PC-9 (cell line): Measurements from ENCODE around the gene OTUD1. TPM values are rescaled to one million over a fixed set of nuclear protein-coding genes. Genes with fewer than 3 reads are reported as not detected.

Source experiments
- BruUV-seq: library from RNA; stranded (reverse); fragments of 400-500 nt; replicated peaks from 2 replicates; lab custom pipeline; 2021; lab: Mats Ljungman, UMichigan
- CTCF ChIA-PET: fragments of 300-600 bp; sonication (Branson Sonifier 250); formaldehyde crosslinking; loops from one replicate; lab custom pipeline; 2022; ENCODE audit warnings: antibody characterized with exemption; lab: Charles Lee
- POLR2A ChIA-PET: fragments of 300-600 bp; sonication (Branson Sonifier 250); formaldehyde crosslinking; loops from one replicate; lab custom pipeline; 2022; ENCODE audit warnings: antibody characterized with exemption; ENCODE audit not compliant: unreplicated experiment; lab: Charles Lee
- DNase-seq, 2 experiments: peaks; one replicate each; pipeline versions ENCODE4 v3.0.0 to v3.0.0-alpha.2; 2015 to 2022; ENCODE audit warnings: mixed read lengths in 1 of 2
- H2AFZ ChIP-seq: fragments of 200-600 bp; sonication (generic); 2 replicates; pipeline ENCODE4 v1.8.1; 2017; ENCODE audit warnings: antibody characterized with exemption
- H3F3A ChIP-seq: fragments of 200-600 bp; sonication (generic); 2 replicates; pipeline ENCODE4 v1.8.1; 2017; ENCODE audit warnings: antibody characterized with exemption, mild to moderate bottlenecking, low read depth; ENCODE audit not compliant: insufficient read depth
- H3K27ac ChIP-seq: fragments of 200-600 bp; sonication (generic); 2 replicates; pipeline ENCODE4 v1.6.1; 2016; ENCODE audit warnings: mixed run types
- H3K27me3 ChIP-seq: fragments of 200-600 bp; sonication (generic); 2 replicates; pipeline ENCODE4 v1.6.1; 2016; ENCODE audit warnings: low read depth, mixed run types; ENCODE audit not compliant: insufficient read depth
- H3K36me3 ChIP-seq: fragments of 200-600 bp; sonication (generic); 2 replicates; pipeline ENCODE4 v1.6.1; 2016; ENCODE audit warnings: low read depth, mixed run types
- H3K4me1 ChIP-seq: fragments of 200-600 bp; sonication (generic); replicated peaks from 2 replicates; pipeline ENCODE4 v1.6.1; 2016; ENCODE audit warnings: mixed run types; ENCODE audit not compliant: insufficient read depth
- H3K4me2 ChIP-seq: fragments of 200-600 bp; sonication (generic); 2 replicates; pipeline ENCODE4 v1.6.1; 2017; ENCODE audit warnings: mixed run types
- H3K4me3 ChIP-seq: fragments of 200-600 bp; sonication (generic); 2 replicates; pipeline ENCODE4 v1.6.1; 2016; ENCODE audit warnings: mixed run types
- H3K79me2 ChIP-seq: fragments of 200-600 bp; sonication (generic); 2 replicates; pipeline ENCODE4 v1.6.1; 2017; ENCODE audit warnings: low read depth, mixed run types
- H3K9me2 ChIP-seq: fragments of 200-600 bp; sonication (generic); 2 replicates; pipeline ENCODE4 v1.8.1; 2017; ENCODE audit warnings: mild to moderate bottlenecking; ENCODE audit not compliant: insufficient read depth
- H3K9me3 ChIP-seq: fragments of 200-600 bp; sonication (generic); 2 replicates; pipeline ENCODE4 v1.8.1; 2016; ENCODE audit warnings: low read depth; ENCODE audit not compliant: insufficient read depth
- H4K20me1 ChIP-seq: fragments of 200-600 bp; sonication (generic); 2 replicates; pipeline ENCODE4 v1.8.1; 2017; ENCODE audit not compliant: insufficient read depth
- EZH2 ChIP-seq: fragments of 200-600 bp; sonication (generic); IDR thresholded peaks from 2 replicates; pipeline ENCODE4 v1.8.0; 2017; ENCODE audit warnings: antibody characterized with exemption, low read depth
- intact Hi-C: fragments of 100-400 bp; cut with micrococcal nuclease; formaldehyde crosslinking; loops from one replicate; pipeline ENCODE4 v1.10.0; 2022; ENCODE audit not compliant: unreplicated experiment
- microRNA-seq: library from miRNA; unstranded; fragments of <30 nt; microRNA quantifications from one replicate; pipeline ENCODE4 v1.2.0, GENCODE V29; 2021; ENCODE audit warnings: borderline number of aligned reads, borderline replicate concordance
- total RNA-seq: library from RNA; stranded (reverse); gene quantifications from 2 replicates; pipeline ENCODE4 v1.2.3, GENCODE V29; 2021
- TF ChIP-seq, protein P1 (sequence below): fragments of 200-600 bp; sonication (generic); conservative IDR thresholded peaks from 2 replicates; pipeline ENCODE4 v1.6.1; 2017; ENCODE audit warnings: mixed run types, antibody characterized with exemption, mild to moderate bottlenecking, moderate library complexity

Gene OTUD1
- total RNA-seq, 1 experiment from 2014 or later: 16.9 TPM

DNA sequence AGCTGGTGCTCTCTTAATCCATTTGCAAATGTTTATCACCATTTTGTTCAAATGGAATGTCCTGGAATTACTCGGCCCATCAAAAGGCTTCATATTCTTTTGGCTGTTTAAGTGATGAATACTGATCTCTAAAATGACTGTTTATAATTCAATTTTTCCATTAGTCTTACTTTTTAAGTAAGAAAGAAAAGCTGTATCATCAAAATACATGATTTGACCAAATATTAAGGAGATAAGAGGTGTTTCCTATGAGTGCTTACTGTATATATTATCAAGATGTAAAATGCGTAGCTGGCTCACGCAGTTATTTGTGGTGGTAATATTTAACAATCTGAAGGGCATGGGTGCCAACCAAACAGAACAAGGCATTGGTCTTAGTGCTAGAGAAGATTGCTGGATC, 51.2 kb downstream of the OTUD1 start:
- Histone ChIP-seq H3K36me3 (no peaks in the 10 kb centered on the region), H2AFZ (no peak overlapping the region), H3K4me1 (no peaks in the 10 kb centered on the region), H3K9me2 (no peaks in the 10 kb centered on the region), H3K27me3 (no peaks in the 10 kb centered on the region), H3K4me2 (no peak overlapping the region), H3K27ac (no peak overlapping the region), H4K20me1 (no peaks in the 10 kb centered on the region), H3K9me3 (no peaks in the 10 kb centered on the region), H3K4me3 (no peak overlapping the region), H3K79me2 (no peaks in the 10 kb centered on the region), H3F3A (no peaks in the 10 kb centered on the region)
- intact Hi-C loops: no loop called here
- TF ChIP-seq, protein P1, sequence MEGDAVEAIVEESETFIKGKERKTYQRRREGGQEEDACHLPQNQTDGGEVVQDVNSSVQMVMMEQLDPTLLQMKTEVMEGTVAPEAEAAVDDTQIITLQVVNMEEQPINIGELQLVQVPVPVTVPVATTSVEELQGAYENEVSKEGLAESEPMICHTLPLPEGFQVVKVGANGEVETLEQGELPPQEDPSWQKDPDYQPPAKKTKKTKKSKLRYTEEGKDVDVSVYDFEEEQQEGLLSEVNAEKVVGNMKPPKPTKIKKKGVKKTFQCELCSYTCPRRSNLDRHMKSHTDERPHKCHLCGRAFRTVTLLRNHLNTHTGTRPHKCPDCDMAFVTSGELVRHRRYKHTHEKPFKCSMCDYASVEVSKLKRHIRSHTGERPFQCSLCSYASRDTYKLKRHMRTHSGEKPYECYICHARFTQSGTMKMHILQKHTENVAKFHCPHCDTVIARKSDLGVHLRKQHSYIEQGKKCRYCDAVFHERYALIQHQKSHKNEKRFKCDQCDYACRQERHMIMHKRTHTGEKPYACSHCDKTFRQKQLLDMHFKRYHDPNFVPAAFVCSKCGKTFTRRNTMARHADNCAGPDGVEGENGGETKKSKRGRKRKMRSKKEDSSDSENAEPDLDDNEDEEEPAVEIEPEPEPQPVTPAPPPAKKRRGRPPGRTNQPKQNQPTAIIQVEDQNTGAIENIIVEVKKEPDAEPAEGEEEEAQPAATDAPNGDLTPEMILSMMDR: no peak
- no peak for TF ChIP-seq EZH2
- CTCF ChIA-PET: no interaction called here
- no peak for DNase-seq
- POLR2A ChIA-PET: no interaction called here
- BruUV-seq: no TSS peak

Small RNAs within 50 kb of the gene (microRNA-seq; reads per million reads assigned to microRNA genes)
- not detected for gene MIR1254-2

Other genes with a start within 250 kb of the OTUD1 start
- not detected in 2 replicates for gene PTF1A, start 246.8 kb upstream of the OTUD1 start, total RNA-seq
- 1.2 and 1.3 TPM in 2 replicates for gene C10orf67, start 94.3 kb upstream of the OTUD1 start, total RNA-seq